22Rv1 (cell line): ENCODE results near the gene DIP2C.

Experiments used
- H3K27ac ChIP-seq: fragments of 450-650 bp; 2 replicates; pipeline ENCODE4 v1.5.1; 2017
- CTCF ChIP-seq: fragments of 450-650 bp; IDR thresholded peaks from 2 replicates; pipeline ENCODE4 v1.5.1; 2017; ENCODE audit warnings: mild to moderate bottlenecking
- ZFX ChIP-seq: fragments of 450-650 bp; IDR thresholded peaks from 2 replicates; pipeline ENCODE4 v1.6.1; 2017; ENCODE audit warnings: antibody characterized with exemption, borderline replicate concordance

Gene DIP2C

GRCh38 chr10:593016-593415, 96.5 kb downstream of the DIP2C start:
- no peak overlapping the region for H3K27ac ChIP-seq
- TF ChIP-seq ZFX: no peak
- TF ChIP-seq CTCF: no peak

DNA sequence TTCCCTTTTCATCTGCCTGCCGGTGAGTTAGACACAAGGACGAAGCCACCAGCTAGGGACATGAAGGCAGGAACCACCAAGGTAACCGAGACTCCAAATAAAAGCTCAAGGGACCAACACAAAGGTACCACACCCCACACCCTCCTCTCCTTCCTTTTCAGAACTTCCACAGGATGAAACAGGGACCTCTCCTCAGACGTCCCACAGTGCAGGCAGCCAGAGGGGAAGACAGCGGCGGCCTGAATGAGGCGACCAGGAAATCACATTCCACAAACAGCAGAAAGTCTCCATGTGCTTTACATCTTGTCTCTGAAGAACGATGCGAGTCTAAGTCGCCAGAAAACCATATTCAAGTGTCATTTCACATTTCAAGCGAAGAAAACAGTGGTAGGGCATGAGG, 97.8 kb downstream of the DIP2C start:
- TF ChIP-seq CTCF (no peak), ZFX (no peak)
- H3K27ac ChIP-seq: no peak overlapping the region

GRCh38 chr10:590721-591120, 98.7 kb downstream of the DIP2C start:
- no peak for TF ChIP-seq CTCF
- no peak overlapping the region for H3K27ac ChIP-seq

DNA sequence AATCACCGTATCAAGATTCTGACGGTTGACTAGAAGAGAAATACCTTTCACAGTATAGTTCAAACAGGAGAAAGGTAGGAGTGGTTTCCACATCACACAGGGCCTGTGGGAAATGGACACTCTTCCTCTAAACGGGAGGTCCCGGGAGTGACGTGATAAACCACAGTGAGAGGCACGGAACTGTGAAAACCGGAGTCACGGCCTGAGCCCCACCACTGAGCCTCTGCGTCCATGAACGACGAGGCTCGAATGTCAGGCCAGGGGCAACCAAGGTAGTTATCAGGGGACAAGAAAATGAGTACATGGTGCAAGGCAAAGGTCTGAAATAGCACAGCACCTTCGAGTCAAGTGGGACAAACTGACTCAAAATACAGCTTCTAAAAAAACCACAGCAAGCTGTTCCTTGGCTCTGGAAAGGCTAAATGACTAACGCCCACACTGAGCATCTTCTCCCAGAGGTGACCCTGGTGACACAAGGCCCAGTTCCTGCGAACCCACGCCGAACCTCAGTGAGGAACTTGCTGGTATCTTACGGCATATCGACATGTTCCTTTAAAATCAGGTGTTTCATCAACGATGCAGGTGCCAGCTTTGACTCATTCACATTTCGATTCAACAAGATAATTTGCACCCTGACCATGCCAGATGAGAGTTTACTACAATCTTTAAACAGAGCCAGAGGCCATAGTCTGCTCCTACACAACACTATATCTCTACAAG, 99.3 kb downstream of the DIP2C start:
- TF ChIP-seq ZFX (no peak), CTCF (no peak)
- no peak overlapping the region for H3K27ac ChIP-seq

DNA sequence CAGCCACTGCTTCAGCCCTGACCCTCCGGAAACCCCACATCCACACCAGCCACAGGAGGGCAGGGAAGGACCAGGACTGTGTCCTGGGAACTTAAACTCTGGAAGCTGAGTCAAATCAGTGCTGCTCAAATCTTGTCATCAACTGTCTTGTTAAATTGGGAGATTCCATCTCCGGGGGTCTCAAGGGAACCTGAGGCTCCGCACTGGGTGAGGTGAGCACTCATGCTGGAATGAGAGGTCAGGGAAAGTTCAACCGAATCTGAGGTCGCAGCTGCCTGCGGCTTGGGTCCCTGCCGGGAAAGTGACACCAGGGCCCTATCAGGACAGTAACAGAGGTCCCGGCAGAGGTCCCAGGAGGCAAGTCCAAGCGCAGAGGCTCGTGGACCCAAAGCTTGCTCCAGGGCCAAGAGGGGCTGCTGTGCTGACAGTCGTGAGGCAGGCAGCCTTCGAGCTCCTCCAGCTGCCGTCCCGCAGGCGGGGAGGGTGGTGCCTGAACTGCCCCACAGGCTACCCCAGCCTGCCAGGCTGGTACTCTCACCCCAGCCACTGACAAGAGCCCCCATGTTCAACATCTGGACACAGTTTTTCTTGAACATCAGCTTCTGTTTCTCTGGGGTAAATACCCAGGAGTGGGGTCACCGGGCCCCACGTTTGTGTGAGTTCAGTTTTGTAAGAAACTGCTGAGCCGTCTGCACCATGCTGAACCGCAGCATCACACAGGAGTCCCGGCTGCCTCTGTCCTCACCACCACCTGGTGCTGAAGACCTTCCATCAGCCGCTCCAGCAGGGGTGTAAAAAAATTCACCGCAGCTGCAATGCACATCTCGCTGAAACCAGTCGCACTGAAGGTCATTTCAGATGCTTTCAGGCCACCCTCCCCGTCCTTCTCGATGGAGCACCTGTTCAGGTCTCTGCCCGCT, 101.0 kb downstream of the DIP2C start:
- no peak overlapping the region for H3K27ac ChIP-seq
- no peak for TF ChIP-seq CTCF
- no peak for TF ChIP-seq ZFX

GRCh38 chr10:586716-587115, 102.8 kb downstream of the DIP2C start:
- no peak overlapping the region for H3K27ac ChIP-seq
- TF ChIP-seq ZFX: no peak
- TF ChIP-seq CTCF: no peak

GRCh38 chr10:586151-586550, 103.3 kb downstream of the DIP2C start:
- H3K27ac ChIP-seq: no peak overlapping the region

More at GRCh38 chr10:586151-586550, 103.3 kb downstream of the DIP2C start:
- TF ChIP-seq CTCF (no peak), ZFX (no peak)
